ENCODE results near the gene PHF21B.

PHF21B gene

DNA sequence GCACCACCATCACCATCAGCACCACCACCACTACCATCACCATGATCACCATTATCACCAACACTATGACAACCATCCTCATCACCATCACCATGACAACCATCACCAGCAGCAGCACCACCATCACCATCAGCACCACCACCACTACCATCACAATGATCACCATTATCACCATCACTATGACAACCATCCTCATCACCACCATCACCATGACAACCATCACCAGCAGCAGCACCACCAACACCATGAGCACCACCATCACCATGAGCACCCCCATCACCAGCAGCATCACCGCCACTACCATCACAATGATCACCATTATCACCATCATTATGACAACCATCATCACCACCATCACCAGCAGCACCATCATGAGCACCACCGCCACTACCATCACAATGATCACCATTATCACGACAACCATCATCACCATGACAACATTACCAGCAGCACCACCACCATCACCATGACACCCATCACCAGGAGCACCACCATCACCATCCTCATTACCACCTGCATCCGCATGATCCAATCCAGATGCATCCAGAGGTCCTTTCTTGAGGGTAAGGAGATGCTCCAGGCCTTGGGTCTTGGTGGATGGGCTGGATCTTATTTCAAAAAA, 23.8 kb downstream of the PHF21B start:
- Histone ChIP-seq H3K36me3 (ENCODE audit: insufficient read depth, low read length) (no peaks in the 10 kb centered on the region), H3K27me3 (ENCODE audit: control insufficient read depth, insufficient read depth, low read length) (peaks cover 4% of the 10 kb centered on the region), H3K4me3 (ENCODE audit: low read length) (no peak overlapping the region), H3K4me2 (ENCODE audit: low read length) (no peak overlapping the region), H3K9ac (ENCODE audit: low read depth, low read length) (no peak overlapping the region), H3K4me1 (ENCODE audit: control insufficient read depth, insufficient read depth, low read length) (no peaks in the 10 kb centered on the region), H3K9me3 (replicated peaks; ENCODE audit: low read length) (no peaks in the 10 kb centered on the region)

DNA sequence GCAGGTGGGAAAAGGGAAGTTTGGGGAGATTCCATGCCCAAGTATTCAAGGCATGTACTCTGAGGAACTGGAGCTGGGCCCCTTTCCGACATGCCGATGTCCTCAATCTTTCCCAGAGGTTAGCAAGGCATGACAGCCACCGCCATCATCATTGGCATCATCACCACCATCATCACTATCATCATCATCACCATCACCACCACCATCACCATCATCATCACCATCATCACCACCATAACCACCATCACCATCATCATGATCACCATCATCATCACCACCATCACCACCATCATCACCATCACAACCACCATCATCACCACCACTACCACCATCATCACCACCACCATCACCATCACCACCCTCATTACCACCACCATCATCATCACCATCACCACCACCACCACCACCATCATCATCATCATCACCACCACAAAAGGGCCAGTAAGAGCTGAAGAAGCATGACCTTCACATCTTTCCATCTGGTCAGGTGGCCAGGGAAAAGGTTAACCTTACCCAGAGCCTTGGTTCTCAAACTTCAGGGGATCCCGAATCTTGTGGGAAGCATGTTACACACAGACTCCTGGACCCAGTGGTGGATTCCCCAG, 25.8 kb downstream of the PHF21B start:
- no peaks in the 10 kb centered on the region for H3K9me3 ChIP-seq (replicated peaks; ENCODE audit: low read length)
- H3K27me3 ChIP-seq (ENCODE audit: control insufficient read depth, insufficient read depth, low read length): peaks cover 4% of the 10 kb centered on the region
- no peak overlapping the region for H3K4me2 ChIP-seq (ENCODE audit: low read length)
- H3K4me1 ChIP-seq (ENCODE audit: control insufficient read depth, insufficient read depth, low read length): no peaks in the 10 kb centered on the region
- no peak overlapping the region for H3K9ac ChIP-seq (ENCODE audit: low read depth, low read length)
- no peaks in the 10 kb centered on the region for H3K36me3 ChIP-seq (ENCODE audit: insufficient read depth, low read length)
- H3K4me3 ChIP-seq (ENCODE audit: low read length): no peak overlapping the region

DNA sequence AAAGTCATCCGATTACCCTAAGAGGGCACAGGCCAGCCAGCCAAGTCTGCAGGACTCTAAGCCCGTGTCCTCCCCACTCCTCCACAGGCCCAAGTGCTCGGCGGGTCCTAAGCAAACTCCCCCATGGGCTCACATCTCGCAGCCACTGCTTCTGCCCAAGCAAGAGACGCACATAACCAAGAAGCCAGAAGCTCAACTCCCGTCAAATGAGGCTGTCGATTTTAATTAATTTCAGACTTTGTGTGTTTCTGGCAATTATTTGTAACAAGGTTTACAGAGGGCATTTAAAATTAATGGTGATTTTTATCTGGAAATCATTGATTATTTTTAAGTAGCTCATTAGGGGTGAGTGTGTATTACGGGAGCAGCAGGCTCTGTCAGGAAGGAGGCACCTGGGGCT, 27.4 kb downstream of the PHF21B start:
- H3K4me1 ChIP-seq (ENCODE audit: control insufficient read depth, insufficient read depth, low read length): no peaks in the 10 kb centered on the region
- H3K36me3 ChIP-seq (ENCODE audit: insufficient read depth, low read length): no peaks in the 10 kb centered on the region
- no peak overlapping the region for H3K4me3 ChIP-seq (ENCODE audit: low read length)
- H3K9ac ChIP-seq (ENCODE audit: low read depth, low read length): no peak overlapping the region
- H3K27me3 ChIP-seq (ENCODE audit: control insufficient read depth, insufficient read depth, low read length): peaks cover 4% of the 10 kb centered on the region
- no peak overlapping the region for H3K4me2 ChIP-seq (ENCODE audit: low read length)
- H3K9me3 ChIP-seq (replicated peaks; ENCODE audit: low read length): no peaks in the 10 kb centered on the region

DNA sequence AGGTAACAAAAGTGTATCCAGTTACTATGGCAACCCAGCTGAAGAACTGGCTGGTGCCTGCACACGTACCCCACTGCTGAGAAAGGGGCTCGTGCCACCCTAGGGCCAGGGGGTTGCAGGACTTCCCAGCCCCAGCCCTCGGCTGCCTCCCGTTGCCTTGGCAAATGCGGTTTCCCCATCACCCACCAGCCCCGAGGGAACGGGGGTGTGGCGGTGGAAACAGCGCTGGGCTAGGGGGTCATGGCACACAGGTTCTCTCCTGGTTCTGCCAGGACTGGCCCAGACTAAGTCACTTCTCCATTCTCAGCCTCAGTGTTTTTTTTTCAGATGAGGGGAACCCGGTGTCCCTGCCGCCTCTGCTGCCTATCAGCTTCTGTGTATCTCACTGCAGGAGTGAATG, 27.9 kb downstream of the PHF21B start:
- H3K4me3 ChIP-seq (ENCODE audit: low read length): no peak overlapping the region
- no peak overlapping the region for H3K9ac ChIP-seq (ENCODE audit: low read depth, low read length)
- no peak overlapping the region for H3K4me2 ChIP-seq (ENCODE audit: low read length)
- peaks cover 4% of the 10 kb centered on the region for H3K27me3 ChIP-seq (ENCODE audit: control insufficient read depth, insufficient read depth, low read length)
- H3K36me3 ChIP-seq (ENCODE audit: insufficient read depth, low read length): no peaks in the 10 kb centered on the region
- H3K4me1 ChIP-seq (ENCODE audit: control insufficient read depth, insufficient read depth, low read length): no peaks in the 10 kb centered on the region
- H3K9me3 ChIP-seq (replicated peaks; ENCODE audit: low read length): no peaks in the 10 kb centered on the region

DNA sequence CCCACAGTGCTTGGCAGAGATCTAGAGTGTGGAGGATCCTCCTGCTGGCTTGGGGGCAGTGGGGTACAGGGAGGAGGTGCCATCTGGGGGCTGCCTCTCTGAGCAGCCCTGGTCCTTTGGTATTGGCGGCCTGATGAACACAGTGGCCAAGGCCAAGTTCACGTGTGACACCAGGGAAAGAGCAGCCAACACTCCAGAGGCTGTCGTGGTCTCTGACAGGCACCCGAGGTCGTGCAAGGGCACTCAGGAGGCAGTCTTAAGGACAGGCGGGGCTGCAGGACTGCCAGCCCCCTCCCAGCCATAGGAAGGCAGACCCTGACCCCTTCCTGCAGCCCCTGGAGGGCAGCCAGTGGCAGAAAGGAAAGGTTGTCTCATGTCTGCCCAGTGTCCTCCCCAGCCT, 30.7 kb downstream of the PHF21B start:
- Histone ChIP-seq H3K9ac (ENCODE audit: low read depth, low read length) (no peak overlapping the region), H3K4me1 (ENCODE audit: control insufficient read depth, insufficient read depth, low read length) (no peaks in the 10 kb centered on the region), H3K9me3 (replicated peaks; ENCODE audit: low read length) (no peaks in the 10 kb centered on the region), H3K36me3 (ENCODE audit: insufficient read depth, low read length) (no peaks in the 10 kb centered on the region), H3K4me3 (ENCODE audit: low read length) (no peak overlapping the region), H3K27me3 (ENCODE audit: control insufficient read depth, insufficient read depth, low read length) (peaks cover 7% of the 10 kb centered on the region), H3K4me2 (ENCODE audit: low read length) (no peak overlapping the region)

DNA sequence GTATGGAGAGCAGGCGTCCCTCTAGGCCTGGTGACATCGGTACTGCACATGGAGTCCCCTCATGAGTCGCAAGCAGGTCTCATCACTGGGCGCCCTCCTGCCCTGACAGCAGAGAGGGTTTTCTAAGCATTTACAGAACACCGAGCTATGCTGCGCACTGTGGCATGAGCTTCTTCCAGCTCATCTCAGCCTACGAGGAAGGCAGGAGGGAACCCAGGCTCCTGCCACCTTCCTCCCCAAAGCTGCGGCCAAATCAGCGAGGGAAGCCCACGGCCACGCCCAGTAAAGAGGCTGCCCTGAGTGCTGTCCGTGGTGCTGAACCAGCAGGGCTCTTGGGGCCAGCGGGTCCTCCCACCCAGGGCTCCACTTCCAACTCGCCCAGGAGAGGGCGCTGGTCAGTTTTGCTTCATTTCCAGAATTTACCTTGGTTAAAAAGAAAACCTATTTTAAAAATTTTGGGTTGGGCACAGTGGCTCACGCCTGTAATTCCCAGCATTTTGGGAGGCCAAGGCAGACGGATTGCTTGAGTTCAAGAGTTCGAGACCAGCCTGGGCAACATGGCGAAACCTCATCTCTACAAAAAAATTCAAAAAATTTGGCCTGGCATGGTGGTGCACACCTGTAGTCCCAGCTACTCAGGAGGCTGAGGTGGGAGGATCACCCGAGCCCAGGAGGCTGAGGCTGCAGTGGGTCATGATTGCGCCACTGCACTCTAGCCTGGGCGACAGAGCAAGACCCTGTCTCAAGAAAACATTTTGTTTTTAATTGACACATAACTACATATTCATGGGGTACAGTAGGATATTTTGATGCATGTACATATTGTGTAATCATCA, 34.2 kb downstream of the PHF21B start:
- Histone ChIP-seq H3K4me2 (ENCODE audit: low read length) (no peak overlapping the region), H3K4me3 (ENCODE audit: low read length) (no peak overlapping the region), H3K4me1 (ENCODE audit: control insufficient read depth, insufficient read depth, low read length) (no peaks in the 10 kb centered on the region), H3K9me3 (replicated peaks; ENCODE audit: low read length) (no peaks in the 10 kb centered on the region), H3K27me3 (ENCODE audit: control insufficient read depth, insufficient read depth, low read length) (peaks cover 3% of the 10 kb centered on the region), H3K9ac (ENCODE audit: low read depth, low read length) (no peak overlapping the region), H3K36me3 (ENCODE audit: insufficient read depth, low read length) (no peaks in the 10 kb centered on the region)

DNA sequence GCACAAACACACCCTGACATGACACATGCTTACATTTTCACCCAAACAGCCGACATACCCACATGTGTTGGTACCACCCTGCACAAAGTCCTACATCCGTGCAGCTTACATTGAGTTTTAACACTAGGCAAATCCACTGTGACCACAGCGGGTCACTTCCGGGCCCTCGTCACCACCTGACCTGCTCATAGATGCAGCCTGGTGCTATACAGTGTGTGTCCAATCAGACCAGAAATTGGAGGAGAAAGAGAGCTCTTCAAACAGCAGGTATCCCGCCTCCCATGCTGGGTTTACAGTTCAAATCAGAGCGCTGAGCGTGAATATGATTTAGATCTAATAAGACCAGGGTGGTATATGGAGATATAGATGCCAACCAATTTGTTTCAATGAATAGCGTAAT, 35.4 kb downstream of the PHF21B start:
- Histone ChIP-seq H3K4me1 (ENCODE audit: control insufficient read depth, insufficient read depth, low read length) (no peaks in the 10 kb centered on the region), H3K4me2 (ENCODE audit: low read length) (no peak overlapping the region), H3K9ac (ENCODE audit: low read depth, low read length) (no peak overlapping the region), H3K4me3 (ENCODE audit: low read length) (no peak overlapping the region), H3K9me3 (replicated peaks; ENCODE audit: low read length) (no peaks in the 10 kb centered on the region), H3K27me3 (ENCODE audit: control insufficient read depth, insufficient read depth, low read length) (peaks cover 3% of the 10 kb centered on the region), H3K36me3 (ENCODE audit: insufficient read depth, low read length) (no peaks in the 10 kb centered on the region)

DNA sequence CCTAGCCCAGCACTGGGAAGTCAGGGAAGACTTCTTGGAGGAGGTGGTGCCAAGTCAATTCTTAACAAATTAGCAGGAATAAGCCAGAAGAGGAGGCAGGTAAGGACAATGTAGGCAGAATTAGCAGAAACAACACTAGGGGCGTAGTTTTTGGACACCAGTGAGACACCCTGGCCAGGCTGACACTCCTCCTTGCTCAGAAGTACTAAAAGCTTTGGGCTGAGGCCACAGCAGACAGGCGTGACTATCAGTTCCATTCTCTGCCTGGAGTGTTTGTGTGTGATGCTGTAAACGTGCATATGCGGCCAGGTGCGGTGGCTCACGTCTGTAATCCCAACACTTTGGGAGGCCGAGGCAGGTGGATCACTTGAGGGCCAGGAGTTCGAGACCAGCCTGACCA, 36.0 kb downstream of the PHF21B start:
- no peak overlapping the region for H3K4me3 ChIP-seq (ENCODE audit: low read length)
- no peaks in the 10 kb centered on the region for H3K4me1 ChIP-seq (ENCODE audit: control insufficient read depth, insufficient read depth, low read length)
- H3K4me2 ChIP-seq (ENCODE audit: low read length): no peak overlapping the region
- no peaks in the 10 kb centered on the region for H3K36me3 ChIP-seq (ENCODE audit: insufficient read depth, low read length)
- H3K9ac ChIP-seq (ENCODE audit: low read depth, low read length): no peak overlapping the region
- H3K9me3 ChIP-seq (replicated peaks; ENCODE audit: low read length): no peaks in the 10 kb centered on the region
- H3K27me3 ChIP-seq (ENCODE audit: control insufficient read depth, insufficient read depth, low read length): peaks cover 3% of the 10 kb centered on the region

DNA sequence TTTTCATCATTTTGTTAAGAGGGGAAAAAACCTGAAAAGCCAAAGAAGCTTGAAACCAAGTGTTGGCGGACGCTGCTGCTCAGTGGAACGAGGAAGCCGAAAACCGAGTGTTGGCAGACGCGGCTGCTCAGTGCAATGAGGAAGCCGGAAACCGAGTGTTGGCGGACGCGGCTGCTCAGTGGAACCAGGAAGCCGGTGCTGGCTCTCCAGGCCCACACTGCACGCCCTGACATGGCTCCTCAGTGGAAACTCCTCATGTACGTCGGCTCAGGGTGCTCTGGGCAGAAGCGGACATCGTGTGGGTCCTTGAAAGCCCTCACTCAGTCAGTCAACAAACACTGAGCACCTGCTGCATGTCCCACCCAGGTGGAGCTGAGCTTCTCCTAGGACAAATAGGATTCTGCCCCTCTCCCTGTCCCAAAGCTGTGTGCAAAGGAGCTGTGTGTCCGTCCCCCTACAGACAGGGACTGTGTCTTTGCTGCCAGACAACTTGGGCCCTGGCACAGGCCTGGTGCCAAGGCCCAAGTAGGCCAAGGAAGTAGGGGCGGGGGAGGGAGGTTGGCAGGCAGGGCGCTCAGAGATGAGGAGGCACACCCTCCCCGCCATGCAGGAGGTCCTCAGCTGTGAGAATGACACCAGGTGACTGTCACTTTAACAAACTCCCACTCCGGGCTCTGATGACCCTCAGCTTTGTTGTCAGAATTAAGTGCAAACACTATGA, 37.3 kb downstream of the PHF21B start:
- Histone ChIP-seq H3K9ac (ENCODE audit: low read depth, low read length) (no peak overlapping the region), H3K4me3 (ENCODE audit: low read length) (no peak overlapping the region), H3K4me2 (ENCODE audit: low read length) (no peak overlapping the region)

DNA sequence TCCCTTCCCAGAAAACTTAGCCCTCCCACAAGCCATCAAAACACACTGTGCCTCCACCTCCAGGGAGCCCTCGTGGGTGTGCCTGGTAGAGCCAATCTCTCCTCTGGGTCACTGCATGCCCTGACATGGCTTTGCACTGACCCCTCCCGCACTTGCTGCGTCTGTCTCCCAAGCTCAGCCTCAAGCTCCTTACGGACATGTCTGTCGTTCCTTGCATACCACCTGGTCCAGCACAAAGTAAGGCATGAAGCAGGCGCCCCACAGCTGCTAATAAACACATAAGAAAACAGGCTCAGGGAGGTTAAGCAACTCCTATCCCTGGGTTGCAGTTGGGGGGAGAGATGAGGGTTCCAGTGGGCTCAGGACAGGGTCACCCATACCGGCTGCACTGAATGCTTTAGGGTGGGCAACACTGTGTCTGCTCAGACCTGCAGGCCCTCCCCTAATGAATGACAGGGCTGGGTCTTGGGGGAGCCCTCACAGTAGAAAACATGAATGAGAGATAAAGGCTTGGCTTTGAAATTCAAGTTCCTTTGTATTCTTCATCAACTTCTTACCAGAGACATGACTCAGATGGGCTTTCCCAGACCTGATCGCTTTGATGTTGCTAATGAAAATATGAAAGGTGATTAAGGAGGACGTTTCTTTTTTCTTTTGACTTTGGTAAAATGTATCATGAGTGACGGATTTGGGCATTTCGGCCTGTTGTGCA, 38.0 kb downstream of the PHF21B start:
- H3K4me3 ChIP-seq (ENCODE audit: low read length): no peak overlapping the region
- no peak overlapping the region for H3K4me2 ChIP-seq (ENCODE audit: low read length)
- H3K4me1 ChIP-seq (ENCODE audit: control insufficient read depth, insufficient read depth, low read length): no peaks in the 10 kb centered on the region
- H3K27me3 ChIP-seq (ENCODE audit: control insufficient read depth, insufficient read depth, low read length): peaks cover 3% of the 10 kb centered on the region
- H3K9me3 ChIP-seq (replicated peaks; ENCODE audit: low read length): no peaks in the 10 kb centered on the region
- no peak overlapping the region for H3K9ac ChIP-seq (ENCODE audit: low read depth, low read length)
- H3K36me3 ChIP-seq (ENCODE audit: insufficient read depth, low read length): no peaks in the 10 kb centered on the region

More for the DNA sequence above, 37.3 kb downstream of the PHF21B start:
- Histone ChIP-seq H3K9me3 (replicated peaks; ENCODE audit: low read length) (no peaks in the 10 kb centered on the region), H3K4me1 (ENCODE audit: control insufficient read depth, insufficient read depth, low read length) (no peaks in the 10 kb centered on the region), H3K27me3 (ENCODE audit: control insufficient read depth, insufficient read depth, low read length) (peaks cover 3% of the 10 kb centered on the region), H3K36me3 (ENCODE audit: insufficient read depth, low read length) (no peaks in the 10 kb centered on the region)

DNA sequence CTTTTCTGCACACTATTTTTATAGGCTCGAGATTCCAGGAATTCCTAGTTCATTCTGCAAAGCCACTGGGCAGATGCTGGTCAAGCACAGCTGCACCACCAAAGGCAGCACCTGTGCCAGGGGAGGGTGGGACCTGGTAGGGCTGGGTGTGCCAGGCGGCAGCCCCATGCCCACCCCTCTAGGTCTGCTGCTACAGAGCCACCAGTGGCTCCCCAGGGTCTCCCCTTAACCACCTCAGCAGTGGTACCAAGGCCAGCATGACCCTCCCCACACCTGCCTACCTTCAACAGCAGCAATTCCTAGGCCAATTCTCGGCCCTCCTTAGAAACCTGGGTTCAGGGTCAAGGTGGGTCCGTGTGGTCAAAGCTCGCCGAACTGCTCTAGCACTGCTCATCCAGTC, 39.5 kb downstream of the PHF21B start:
- Histone ChIP-seq H3K4me2 (ENCODE audit: low read length) (no peak overlapping the region), H3K27me3 (ENCODE audit: control insufficient read depth, insufficient read depth, low read length) (no peaks in the 10 kb centered on the region), H3K9ac (ENCODE audit: low read depth, low read length) (no peak overlapping the region), H3K9me3 (replicated peaks; ENCODE audit: low read length) (no peaks in the 10 kb centered on the region), H3K36me3 (ENCODE audit: insufficient read depth, low read length) (no peaks in the 10 kb centered on the region), H3K4me1 (ENCODE audit: control insufficient read depth, insufficient read depth, low read length) (no peaks in the 10 kb centered on the region), H3K4me3 (ENCODE audit: low read length) (no peak overlapping the region)

All from skeletal muscle satellite cell (primary cell).